HG03045 (cell line): Measurements from ENCODE around the gene SETSIP.
"Not testable (repeated sequence)": the region's sequence is repeated elsewhere in the genome, so short reads cannot be mapped to it uniquely, and the experiment has no call there.

Experiments used
- ATAC-seq: cut with Tn5 transposase; IDR thresholded peaks from one replicate; pipeline ENCODE4 v1.9.1; 2021; ENCODE audit warnings: mild to moderate bottlenecking, moderate library complexity; ENCODE audit not compliant: unreplicated experiment

SETSIP gene

GRCh38 chr1:92065042-92065441, 10.2 kb downstream of the SETSIP start:
- ATAC-seq, result no peak

DNA sequence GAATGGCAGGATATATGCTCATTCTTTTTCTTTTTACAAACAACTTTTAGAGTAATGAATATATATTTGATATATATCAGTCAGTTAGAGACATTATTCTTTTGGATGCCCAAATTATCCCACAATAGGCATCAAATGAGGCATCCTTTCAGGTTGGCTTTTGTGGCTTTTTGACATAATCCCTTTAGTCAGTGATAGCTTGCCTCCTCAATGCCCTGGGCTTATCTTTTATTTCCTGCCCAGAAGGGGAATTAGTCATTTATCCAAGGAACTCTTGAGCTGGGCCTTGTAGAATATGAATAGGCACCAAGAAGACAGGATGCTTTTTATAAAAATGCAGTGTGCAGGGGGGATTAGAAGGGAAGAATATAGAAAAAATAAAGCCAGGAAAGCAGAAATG, 23.3 kb downstream of the SETSIP start:
- no peak for ATAC-seq

GRCh38 chr1:92045766-92046495, 29.3 kb downstream of the SETSIP start:
- no peak for ATAC-seq

GRCh38 chr1:92043621-92044020, 31.6 kb downstream of the SETSIP start:
- no peak for ATAC-seq

DNA sequence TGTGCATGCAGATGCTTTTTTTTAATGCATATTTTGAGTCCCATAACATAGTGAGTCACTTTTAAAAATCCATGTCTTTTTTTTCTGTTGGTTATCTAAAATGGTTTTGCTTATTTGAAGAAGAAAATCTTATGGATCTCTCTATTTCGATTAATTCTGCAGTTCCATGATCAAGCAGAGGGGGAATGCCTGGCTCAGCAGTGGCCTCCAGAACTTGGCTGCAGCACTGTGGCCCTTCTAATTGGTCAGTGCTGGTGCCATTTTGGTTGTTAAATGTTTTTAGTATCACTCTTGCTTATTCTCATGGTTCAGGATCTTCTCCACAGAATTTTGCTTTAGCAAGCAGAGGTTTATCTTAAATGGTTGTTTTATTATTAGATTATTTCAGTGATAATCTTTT, 34.2 kb downstream of the SETSIP start:
- ATAC-seq, result no peak

DNA sequence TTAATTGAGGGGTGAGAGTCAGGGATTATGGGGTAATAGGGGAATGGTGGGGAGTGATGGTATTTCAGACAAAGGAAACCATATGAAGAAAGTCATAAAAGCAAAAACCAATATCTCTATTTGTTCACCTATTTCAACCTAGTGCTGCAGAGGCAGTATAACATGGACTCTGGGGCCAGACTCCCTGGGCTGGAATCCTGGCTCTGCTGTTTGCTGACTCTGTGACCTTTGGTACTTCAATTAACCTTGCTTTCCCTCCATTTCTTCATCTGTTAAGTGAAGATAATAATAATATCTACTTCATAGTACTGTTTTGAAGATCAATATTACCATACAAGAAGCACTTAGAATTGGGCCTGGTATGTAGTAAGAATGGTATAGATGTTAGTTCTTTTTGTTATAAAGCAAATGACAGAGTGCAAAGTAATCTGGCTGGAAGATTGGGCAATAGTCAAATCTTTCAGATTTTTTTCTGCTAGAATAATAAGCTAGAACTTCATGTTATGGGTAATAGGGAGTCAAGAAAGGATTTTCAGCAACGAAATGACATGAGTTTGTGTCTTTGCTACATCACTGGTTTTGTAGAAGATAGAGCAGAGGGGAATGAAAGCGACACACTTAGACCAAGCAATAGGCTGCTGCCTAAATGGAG, 36.4 kb downstream of the SETSIP start:
- ATAC-seq, result no peak

DNA sequence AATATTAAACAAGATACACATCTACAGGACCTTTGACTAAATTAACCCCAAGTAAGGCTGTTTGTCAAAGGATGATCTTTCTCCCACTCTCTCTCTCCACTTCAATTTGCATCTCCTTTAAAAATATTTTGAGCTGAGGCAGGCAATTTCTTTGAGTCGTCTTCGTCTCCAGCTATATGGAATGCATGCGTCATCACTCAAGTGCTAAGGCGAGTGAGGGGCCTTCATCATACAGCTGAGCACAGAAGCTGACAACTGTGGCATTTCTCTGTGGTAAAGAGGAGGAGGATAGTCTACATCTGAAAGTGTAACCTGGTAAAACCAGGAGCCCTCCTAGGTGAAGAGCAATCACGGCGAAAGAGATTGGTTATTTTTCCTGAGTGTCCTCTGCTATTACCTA, 37.8 kb downstream of the SETSIP start:
- ATAC-seq, result no peak

DNA sequence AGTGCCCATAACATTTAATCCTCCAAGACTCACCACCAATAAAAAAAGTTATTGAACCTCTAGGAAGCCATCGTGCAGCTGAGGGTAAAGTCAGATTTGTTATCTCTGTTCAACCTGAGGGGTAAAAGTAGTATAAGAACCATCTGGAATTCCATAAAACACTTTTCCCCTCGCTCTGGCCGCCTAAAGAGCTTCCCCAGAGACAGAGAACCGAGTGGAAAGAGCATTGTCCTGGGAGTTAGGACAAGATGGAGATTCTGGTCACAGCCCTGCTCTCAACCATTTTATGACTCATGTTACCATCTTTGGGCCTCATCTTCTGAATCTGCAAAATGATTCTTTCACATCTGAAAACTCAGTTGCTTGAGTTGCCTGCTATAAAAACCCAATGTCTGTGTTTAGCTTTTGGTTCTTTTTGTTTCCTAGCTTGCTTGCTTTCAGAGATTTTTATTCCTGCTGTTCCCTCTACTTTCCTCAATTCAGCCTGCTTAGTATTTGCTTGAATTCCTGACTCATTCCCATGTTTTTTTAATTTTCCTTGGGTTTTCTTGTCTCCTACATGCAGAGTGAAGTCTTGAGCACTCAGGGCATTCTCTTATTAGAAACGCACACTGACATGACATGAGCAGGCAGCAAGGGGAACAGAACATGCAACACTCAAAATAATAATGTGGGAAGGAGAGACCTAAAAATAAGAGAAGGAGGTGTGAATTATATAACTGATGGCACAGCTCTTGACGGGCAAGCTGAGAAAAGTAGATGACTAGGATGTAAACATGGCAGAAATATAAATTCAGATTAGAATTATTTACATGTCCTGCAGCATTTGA, 43.7 kb downstream of the SETSIP start:
- ATAC-seq, result no peak

- ATAC-seq, result no peak
Observed at GRCh38 chr1:92030656-92031107, 44.5 kb downstream of the SETSIP start.

DNA sequence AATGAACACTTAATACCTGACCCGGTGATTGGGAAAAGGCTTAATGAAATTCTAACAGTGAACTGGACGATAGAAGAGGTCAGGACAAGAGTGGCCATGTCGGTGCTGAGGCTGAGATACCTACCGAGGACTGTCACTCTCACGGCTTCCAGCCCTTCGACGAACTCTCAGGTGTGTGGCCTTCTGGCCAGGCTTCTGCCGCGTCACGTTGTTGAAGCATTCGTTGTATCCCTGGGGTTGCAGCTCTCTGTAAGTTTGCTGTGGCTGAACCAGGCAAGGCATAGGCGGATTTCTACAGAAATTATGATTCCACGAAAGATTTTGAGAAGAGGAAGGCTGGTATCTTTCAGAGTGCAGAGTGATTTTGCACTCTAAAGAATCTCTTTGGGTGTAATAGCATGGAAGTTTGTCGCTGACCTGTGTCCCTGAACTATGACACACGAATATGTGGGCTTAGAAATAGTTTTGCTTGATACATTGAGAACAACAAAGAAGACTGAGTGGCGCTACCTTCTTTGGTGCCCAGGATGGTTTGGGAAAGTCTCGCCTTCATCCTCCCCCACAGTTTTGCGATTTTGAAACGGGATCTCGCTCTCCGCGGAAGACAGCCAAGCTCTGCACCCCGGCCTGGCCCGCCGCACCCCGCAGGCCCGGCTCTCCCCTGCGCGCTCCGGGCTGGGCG, 45.8 kb downstream of the SETSIP start:
- ATAC-seq, result no peak

DNA sequence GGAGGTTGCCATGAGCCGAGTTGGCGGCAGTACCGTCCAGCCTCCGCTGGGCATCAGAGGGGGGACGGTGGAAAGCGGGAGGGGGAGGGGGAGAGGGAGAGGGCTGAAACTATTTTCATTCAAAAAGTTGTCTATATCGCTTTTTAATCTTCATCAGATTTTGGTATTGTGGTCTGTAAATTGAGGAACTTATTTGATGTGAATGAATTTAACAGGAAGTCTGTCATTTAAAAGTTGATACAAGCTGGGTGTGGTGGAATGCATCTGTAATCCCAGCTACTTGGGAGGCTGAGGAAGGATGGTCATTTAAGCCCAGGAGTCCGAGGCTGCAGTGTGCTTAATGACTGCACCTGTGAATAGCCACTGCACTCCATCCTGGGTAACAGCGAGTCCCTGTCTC, 48.4 kb downstream of the SETSIP start:
- no peak for ATAC-seq

DNA sequence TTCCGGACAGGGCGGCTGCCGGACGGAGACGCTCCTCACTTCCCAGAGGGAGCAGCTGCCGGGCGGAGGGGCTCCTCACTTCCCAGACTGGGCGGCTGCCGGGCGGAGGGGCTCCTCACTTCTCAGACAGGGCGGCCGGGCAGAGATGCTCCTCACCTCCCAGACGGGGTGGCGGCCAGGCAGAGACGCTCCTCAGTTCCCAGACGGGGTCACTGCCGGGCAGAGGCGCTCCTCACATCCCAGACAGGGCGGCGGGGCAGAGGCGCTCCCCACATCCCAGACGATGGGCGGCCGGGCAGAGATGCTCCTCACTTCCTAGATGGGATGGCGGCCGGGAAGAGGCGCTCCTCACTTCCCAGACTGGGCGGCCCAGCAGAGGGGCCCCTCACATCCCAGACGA, 49.2 kb downstream of the SETSIP start:
- ATAC-seq, result not testable (repeated sequence)
